WTC11 (cell line): Measurements from ENCODE around the gene GHRL.

Experiments
- CTCF ChIP-seq: fragments of 200-600 bp; IDR thresholded peaks from 2 replicates; pipeline ENCODE4 v1.8.0; 2022; ENCODE audit warnings: antibody characterized with exemption
- NFYB ChIP-seq: sonication (generic); formaldehyde crosslinking; conservative IDR thresholded peaks from 2 replicates; pipeline ENCODE4 v1.8.0; 2022; ENCODE audit warnings: low read depth, missing genetic modification reagents
- OVOL2 ChIP-seq: fragments of 250-450 bp; sonication (Bioruptor Pico); IDR thresholded peaks from 2 replicates; pipeline ENCODE4 v1.9.0; 2021; ENCODE audit warnings: mild to moderate bottlenecking, borderline replicate concordance

- no peak for TF ChIP-seq CTCF
- TF ChIP-seq NFYB: no peak
- TF ChIP-seq OVOL2 (CRISPR knock-in tag): no peak
Observed at GRCh38 chr3:10269443-10269842, 23.3 kb downstream of the GHRL start.
